NK-92 (cell line): ENCODE data around the gene CKM.
"Not testable (repeated sequence)": the region's sequence is repeated elsewhere in the genome, so short reads cannot be mapped to it uniquely, and the experiment has no call there.

Source experiments
- DNase-seq: peaks from one replicate; lab custom pipeline; 2025; ENCODE audit not compliant: unreplicated experiment; lab: John Stamatoyannopoulos, UW

Gene CKM

GRCh38 chr19:45294291-45295029 is 28.2 kb downstream of the CKM start:
- DNase-seq = no peak

- DNase-seq = no peak
Measured at GRCh38 chr19:45293682-45294081, 29.0 kb downstream of the CKM start.

GRCh38 chr19:45291834-45292233 is 30.8 kb downstream of the CKM start:
- no peak for DNase-seq

GRCh38 chr19:45290381-45290931 is 32.2 kb downstream of the CKM start:
- DNase-seq = no peak

- DNase-seq = no peak
Measured at GRCh38 chr19:45283443-45284033, 39.1 kb downstream of the CKM start.

GRCh38 chr19:45280471-45280961 is 42.2 kb downstream of the CKM start:
- DNase-seq = no peak

- DNase-seq = no peak
Measured at GRCh38 chr19:45279587-45280192, 43.0 kb downstream of the CKM start.

- no peak for DNase-seq
Measured at GRCh38 chr19:45278087-45278486, 44.6 kb downstream of the CKM start.

- no peak for DNase-seq
Measured at GRCh38 chr19:45276284-45276687, 46.4 kb downstream of the CKM start.

- no peak for DNase-seq
Measured at GRCh38 chr19:45275370-45275971, 47.2 kb downstream of the CKM start.

GRCh38 chr19:45273521-45273855 is 49.2 kb downstream of the CKM start:
- DNase-seq = no peak

GRCh38 chr19:45271735-45272108 is 51.0 kb downstream of the CKM start:
- no peak for DNase-seq

GRCh38 chr19:45271098-45271734 is 51.5 kb downstream of the CKM start:
- no peak for DNase-seq

GRCh38 chr19:45269939-45270338 is 52.7 kb downstream of the CKM start:
- not testable (repeated sequence) for DNase-seq

GRCh38 chr19:45267296-45267695 is 55.4 kb downstream of the CKM start:
- no peak for DNase-seq

GRCh38 chr19:45265375-45265774 is 57.3 kb downstream of the CKM start:
- no peak for DNase-seq

GRCh38 chr19:45264781-45265317 is 57.8 kb downstream of the CKM start:
- no peak for DNase-seq

GRCh38 chr19:45263013-45263412 is 59.7 kb downstream of the CKM start:
- no peak for DNase-seq

- no peak for DNase-seq
Measured at GRCh38 chr19:45262570-45262969, 60.1 kb downstream of the CKM start.

GRCh38 chr19:45258862-45259261 is 63.8 kb downstream of the CKM start:
- no peak for DNase-seq

- DNase-seq = no peak
Measured at GRCh38 chr19:45256836-45257235, 65.8 kb downstream of the CKM start.
